IPS DF 4.7 (cell line): Measurements from ENCODE around the gene TFEB.

Source experiments
- DNase-seq: peaks from one replicate; pipeline ENCODE4 v3.0.0-alpha.2; 2013; ENCODE audit warnings: low spot score; ENCODE audit errors: extremely low read depth

The TFEB gene

GRCh38 chr6:41739041-41739440, 3.6 kb upstream of the TFEB start:
- no peak for DNase-seq

- no peak for DNase-seq
Measured at GRCh38 chr6:41737591-41738130, 2.3 kb upstream of the TFEB start.

- no peak for DNase-seq
Measured at GRCh38 chr6:41736800-41737555, 1.6 kb upstream of the TFEB start.

DNA sequence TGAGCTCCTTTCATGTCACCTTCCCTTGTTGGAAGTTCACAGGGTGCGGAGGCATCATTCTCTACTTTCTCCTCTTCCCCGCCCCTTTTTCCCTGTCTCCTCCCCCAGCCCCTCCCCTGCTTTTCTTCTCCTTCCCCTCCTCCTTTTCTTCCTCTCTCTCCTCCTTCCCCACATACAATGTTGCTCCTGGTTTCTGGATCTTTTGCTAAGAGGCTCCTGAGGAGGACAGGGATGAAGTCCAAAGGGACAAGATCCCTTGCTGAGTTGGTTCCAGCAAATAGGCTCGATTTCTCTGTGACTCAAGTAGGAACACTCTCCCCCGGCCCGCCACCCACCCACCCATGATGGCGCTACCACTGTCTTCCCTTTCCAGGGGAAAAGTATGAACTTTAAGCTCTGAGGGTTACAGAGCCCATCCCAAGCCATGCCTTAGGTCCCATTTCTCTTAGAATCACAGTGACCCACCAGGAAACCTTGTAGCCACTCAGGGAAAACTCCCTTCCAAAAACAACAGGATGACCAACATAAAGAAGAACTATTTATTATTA, 852 bp upstream of the TFEB start:
- DNase-seq, result no peak

- no peak for DNase-seq
Measured at GRCh38 chr6:41734666-41735426, 562 bp downstream of the TFEB start.

GRCh38 chr6:41733707-41734665, 1.4 kb downstream of the TFEB start:
- DNase-seq, result no peak

GRCh38 chr6:41733360-41733706, 2.1 kb downstream of the TFEB start:
- DNase-seq, result no peak

DNA sequence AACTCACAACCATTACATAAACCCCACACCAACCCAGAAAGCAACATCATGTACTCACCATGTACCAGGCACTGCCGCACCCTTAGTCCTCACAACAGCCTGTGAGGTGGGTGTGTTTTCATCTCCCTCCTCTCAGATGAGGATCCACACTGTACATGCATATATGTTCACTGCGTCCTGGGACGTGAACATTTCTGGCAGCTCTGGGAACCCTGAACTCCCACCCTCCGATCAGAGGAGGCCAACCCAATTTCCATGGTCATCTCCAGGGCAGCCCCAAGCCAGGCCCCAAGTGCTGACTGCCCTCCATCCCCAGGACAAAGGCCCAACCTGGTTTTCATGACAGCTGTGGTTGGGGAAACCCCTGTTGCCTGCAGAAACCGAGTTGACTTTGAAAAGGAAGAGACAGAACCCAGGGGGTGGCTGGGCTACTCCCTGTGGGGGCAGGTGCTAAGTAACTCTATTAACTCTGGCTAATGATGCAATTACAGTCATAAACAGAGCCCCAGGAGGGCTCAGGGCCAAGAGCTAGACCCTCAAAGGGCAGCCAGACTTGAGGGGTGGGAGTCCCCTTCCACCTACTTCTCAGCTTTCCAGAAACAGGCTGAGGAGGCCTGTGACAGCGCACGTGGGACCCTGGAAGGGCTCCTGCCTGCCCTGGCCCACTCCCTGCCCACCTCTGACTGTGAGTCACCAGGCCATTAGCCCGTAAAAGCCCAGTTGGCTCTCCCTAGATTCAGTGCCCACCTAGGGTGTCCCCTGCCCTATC, 2.6 kb downstream of the TFEB start:
- no peak for DNase-seq

DNA sequence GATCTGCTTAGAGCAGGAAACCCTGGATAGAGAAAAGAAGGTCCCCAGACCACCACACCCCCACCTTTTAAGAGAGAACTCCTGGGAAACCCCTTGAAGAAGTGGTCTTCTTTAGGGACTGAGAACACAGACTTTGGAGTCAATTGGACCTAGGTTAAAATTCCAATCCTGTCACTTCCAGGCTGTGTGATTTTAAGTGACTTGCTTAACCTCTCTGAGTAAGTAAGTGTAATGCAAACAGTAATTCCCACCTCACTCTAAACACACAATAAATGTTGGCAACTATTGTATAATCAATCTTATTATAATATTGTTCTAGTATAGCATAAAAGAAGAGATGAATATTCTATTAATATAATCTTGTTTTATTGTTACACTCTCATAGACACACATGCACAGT, 3.3 kb downstream of the TFEB start:
- no peak for DNase-seq

GRCh38 chr6:41731561-41732086, 3.8 kb downstream of the TFEB start:
- no peak for DNase-seq

GRCh38 chr6:41730531-41731436, 4.6 kb downstream of the TFEB start:
- DNase-seq, result no peak

GRCh38 chr6:41729624-41730023, 5.8 kb downstream of the TFEB start:
- DNase-seq, result no peak

- DNase-seq, result no peak
Measured at GRCh38 chr6:41728954-41729353, 6.5 kb downstream of the TFEB start.

DNA sequence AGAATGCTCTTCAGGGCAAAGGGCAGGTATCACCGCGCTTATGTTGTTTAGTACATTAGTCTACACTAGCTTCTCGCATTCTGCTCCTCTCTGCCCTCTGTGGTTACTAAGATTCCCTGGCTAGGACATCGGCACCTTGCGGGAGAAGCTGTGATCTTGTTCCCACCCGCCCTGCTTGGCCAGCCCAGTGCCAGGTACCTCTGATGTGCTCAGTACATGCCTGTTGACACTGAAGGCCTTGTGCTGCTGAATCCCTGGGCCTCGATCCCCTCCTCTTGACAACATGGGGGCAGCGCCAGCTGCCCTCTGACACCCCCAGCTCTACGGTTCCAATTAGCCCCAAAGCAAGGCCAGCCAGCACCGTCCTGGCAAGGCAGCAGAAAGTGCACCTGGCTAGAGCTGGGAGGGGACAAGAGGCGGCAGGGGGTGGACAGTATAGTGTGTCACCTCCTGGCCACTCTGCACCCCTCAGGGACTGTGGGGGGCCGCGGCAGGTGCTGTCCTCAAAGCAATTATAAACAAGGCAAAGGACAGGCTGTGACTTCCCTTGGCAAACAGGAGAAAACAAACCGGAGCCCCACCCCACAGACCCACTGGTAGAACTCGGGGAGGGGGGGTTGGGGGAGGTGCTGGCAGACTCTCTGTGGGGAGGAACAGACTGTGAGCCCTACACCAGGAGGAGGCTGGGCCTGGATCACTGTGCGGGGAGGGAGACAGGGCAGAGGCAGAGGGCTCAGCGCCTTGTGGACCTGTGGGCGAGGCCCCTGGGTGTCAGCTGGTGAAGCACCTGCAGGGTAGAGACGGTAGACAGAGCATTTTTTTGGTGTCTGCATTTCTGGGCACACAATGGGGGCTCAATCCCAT, 7.1 kb downstream of the TFEB start:
- no peak for DNase-seq

GRCh38 chr6:41727705-41728072, 7.7 kb downstream of the TFEB start:
- DNase-seq, result no peak

- no peak for DNase-seq
Measured at GRCh38 chr6:41726876-41727275, 8.5 kb downstream of the TFEB start.

- no peak for DNase-seq
Measured at GRCh38 chr6:41724586-41725501, 10.6 kb downstream of the TFEB start.
